Liver (tissue), 3 donors: ENCODE measurements around the gene CYP3A5.

Experiments used
- CTCF ChIP-seq: fragments of 150-350 bp; IDR thresholded peaks from 2 replicates; pipeline ENCODE4 v1.5.1; 2017; ENCODE audit warnings: improper control_type of control experiment, low read depth, low read length; ENCODE audit not compliant: missing input control
- EGR1 ChIP-seq, 2 donors: IDR thresholded peaks; 2 replicates each; pipeline ENCODE4 v1.6.1; 2016 to 2018; ENCODE audit warnings: antibody characterized with exemption in 2 of 2, low read depth in 2 of 2
- JUND ChIP-seq, 2 donors: IDR thresholded peaks; 2 replicates each; pipeline ENCODE4 v1.6.1; 2016; ENCODE audit warnings: antibody characterized with exemption in 2 of 2
- RAD21 ChIP-seq, 2 donors: IDR thresholded peaks; 2 replicates each; pipeline ENCODE4 v1.6.1; 2016; ENCODE audit warnings: antibody characterized with exemption in 2 of 2, mild to moderate bottlenecking in 2 of 2
- SP1 ChIP-seq: IDR thresholded peaks from 2 replicates; pipeline ENCODE4 v1.6.1; 2018; ENCODE audit warnings: antibody characterized with exemption, mild to moderate bottlenecking
- YY1 ChIP-seq: IDR thresholded peaks from 2 replicates; pipeline ENCODE4 v1.6.1; 2016; ENCODE audit warnings: antibody characterized with exemption, mild to moderate bottlenecking
- TF ChIP-seq, protein P1 (sequence below): IDR thresholded peaks from 2 replicates; pipeline ENCODE4 v1.6.1; 2016; ENCODE audit warnings: antibody characterized with exemption
- TF ChIP-seq, protein P2 (sequence below): IDR thresholded peaks from 2 replicates; pipeline ENCODE4 v1.6.1; 2016; ENCODE audit warnings: antibody characterized with exemption
- TF ChIP-seq, protein P3 (sequence below): IDR thresholded peaks from 2 replicates; pipeline ENCODE4 v1.6.1; 2016; ENCODE audit warnings: antibody characterized with exemption
- donor health status: healthy.
- donor health status: healthy.

- TF ChIP-seq CTCF, result no peak
- TF ChIP-seq, protein P1, sequence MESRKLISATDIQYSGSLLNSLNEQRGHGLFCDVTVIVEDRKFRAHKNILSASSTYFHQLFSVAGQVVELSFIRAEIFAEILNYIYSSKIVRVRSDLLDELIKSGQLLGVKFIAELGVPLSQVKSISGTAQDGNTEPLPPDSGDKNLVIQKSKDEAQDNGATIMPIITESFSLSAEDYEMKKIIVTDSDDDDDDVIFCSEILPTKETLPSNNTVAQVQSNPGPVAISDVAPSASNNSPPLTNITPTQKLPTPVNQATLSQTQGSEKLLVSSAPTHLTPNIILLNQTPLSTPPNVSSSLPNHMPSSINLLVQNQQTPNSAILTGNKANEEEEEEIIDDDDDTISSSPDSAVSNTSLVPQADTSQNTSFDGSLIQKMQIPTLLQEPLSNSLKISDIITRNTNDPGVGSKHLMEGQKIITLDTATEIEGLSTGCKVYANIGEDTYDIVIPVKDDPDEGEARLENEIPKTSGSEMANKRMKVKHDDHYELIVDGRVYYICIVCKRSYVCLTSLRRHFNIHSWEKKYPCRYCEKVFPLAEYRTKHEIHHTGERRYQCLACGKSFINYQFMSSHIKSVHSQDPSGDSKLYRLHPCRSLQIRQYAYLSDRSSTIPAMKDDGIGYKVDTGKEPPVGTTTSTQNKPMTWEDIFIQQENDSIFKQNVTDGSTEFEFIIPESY, result no peak
- no peak for TF ChIP-seq EGR1 (IDR thresholded peaks at IDR 0.05; ENCODE audit: low read depth in 2 of 2)
- TF ChIP-seq JUND (IDR thresholded peaks at IDR 0.05), result no peak
- TF ChIP-seq YY1, result no peak
- no peak for TF ChIP-seq RAD21 (IDR thresholded peaks at IDR 0.05)
- TF ChIP-seq, protein P2, sequence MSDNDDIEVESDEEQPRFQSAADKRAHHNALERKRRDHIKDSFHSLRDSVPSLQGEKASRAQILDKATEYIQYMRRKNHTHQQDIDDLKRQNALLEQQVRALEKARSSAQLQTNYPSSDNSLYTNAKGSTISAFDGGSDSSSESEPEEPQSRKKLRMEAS, result no peak
- TF ChIP-seq, protein P3, sequence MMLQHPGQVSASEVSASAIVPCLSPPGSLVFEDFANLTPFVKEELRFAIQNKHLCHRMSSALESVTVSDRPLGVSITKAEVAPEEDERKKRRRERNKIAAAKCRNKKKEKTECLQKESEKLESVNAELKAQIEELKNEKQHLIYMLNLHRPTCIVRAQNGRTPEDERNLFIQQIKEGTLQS, result no peak
- TF ChIP-seq SP1, result no peak
Measured at GRCh38 chr7:99674995-99675742, 4.6 kb downstream of the CYP3A5 start.
